Ramos (cell line): ENCODE results near the gene STPG1.

Experiments used
- in situ Hi-C: fragments of 300-500 bp; cut with MboI; formaldehyde crosslinking; loops from one replicate; pipeline ENCODE4 v1.14.3; 2022; ENCODE audit warnings: low sequenced_read_pairs; ENCODE audit not compliant: unreplicated experiment

The STPG1 gene

GRCh38 chr1:24400065-24400464, 13.5 kb downstream of the STPG1 start:
- in situ Hi-C loops, result no loop called here

DNA sequence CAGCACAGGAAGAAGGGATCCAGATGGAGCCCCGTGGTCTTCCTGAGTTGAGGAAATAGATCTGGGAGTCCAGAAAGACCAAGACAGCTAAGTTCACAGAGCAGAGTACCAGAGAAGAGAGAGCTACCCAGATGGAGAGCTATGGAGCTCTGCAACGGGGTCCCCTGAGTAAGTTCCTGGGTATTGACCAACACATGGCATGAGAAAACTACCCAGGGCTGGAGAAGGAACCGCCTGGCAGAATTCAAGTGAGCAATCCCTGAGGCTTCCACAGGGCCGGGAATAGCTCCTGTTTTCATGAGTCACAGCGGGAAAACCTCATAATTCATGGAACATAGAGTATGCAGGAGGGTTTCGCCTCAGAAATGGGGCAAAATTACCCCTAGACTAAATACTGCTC, 19.7 kb downstream of the STPG1 start:
- in situ Hi-C loops, result loop anchor here (5.0 to 25.0 kb wide), 3 partner anchors 192 to 582 kb away; partner anchors contain the start of gene GALE

- in situ Hi-C loops, result loop anchor here (5.0 to 25.0 kb wide), 3 partner anchors 191 to 581 kb away; partner anchors contain the start of gene GALE
Measured at GRCh38 chr1:24392982-24393650, 20.5 kb downstream of the STPG1 start.

DNA sequence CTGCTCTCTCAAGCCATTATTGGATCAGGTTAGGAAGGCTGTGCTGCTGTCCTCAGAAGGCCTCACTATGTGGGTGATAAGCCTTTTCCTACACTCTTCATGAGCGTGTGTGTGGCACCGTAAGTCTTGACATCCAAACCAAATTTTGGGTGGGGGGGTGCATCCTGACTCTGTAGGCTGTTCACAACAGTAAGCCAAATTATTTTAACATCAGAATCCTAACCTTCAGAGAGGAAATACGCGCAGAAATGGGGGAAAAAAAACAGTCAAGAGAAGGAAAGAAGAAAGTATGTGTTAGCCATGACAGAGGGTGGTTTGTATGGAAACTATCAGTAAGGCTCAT, 21.0 kb downstream of the STPG1 start:
- in situ Hi-C loops, result loop anchor here (5.0 to 25.0 kb wide), 3 partner anchors 190 to 580 kb away; partner anchors contain the start of gene GALE

DNA sequence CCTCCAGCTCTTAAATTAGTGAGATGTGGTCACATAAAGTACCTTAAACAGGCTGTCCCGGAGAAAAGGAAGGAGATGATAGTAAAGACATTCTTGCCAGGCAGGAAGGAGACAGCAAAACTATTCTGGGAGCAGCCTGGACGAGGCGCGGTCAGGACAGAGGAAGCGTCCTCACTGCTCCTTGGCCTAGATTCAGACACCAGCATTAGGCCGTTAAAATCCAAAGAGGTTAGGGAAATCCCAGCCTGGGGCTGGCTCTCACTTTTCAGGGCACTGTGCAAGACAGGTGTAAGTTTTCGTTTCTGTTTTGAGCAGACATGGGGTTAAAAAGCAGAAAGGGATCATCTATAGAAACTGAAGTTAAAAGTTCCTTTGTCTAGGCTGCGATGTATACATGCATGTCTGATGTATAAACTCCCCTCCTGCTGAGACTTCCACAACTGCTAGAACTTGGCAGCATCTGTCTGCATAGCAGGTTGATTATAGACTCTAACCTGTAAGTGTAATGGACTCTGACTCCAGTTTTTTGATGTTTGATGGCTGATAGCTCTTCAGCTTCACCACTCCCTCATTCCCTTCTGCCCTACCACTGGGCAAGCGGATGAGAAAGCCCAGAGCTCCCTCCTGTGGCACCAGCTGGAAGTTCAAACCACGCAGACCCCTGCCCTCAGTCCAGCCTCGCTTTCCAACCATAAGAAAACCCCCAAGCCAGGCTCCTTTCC, 21.5 kb downstream of the STPG1 start:
- in situ Hi-C loops, result loop anchor here (5.0 to 25.0 kb wide), 3 partner anchors 190 to 580 kb away; partner anchors contain the start of gene GALE

DNA sequence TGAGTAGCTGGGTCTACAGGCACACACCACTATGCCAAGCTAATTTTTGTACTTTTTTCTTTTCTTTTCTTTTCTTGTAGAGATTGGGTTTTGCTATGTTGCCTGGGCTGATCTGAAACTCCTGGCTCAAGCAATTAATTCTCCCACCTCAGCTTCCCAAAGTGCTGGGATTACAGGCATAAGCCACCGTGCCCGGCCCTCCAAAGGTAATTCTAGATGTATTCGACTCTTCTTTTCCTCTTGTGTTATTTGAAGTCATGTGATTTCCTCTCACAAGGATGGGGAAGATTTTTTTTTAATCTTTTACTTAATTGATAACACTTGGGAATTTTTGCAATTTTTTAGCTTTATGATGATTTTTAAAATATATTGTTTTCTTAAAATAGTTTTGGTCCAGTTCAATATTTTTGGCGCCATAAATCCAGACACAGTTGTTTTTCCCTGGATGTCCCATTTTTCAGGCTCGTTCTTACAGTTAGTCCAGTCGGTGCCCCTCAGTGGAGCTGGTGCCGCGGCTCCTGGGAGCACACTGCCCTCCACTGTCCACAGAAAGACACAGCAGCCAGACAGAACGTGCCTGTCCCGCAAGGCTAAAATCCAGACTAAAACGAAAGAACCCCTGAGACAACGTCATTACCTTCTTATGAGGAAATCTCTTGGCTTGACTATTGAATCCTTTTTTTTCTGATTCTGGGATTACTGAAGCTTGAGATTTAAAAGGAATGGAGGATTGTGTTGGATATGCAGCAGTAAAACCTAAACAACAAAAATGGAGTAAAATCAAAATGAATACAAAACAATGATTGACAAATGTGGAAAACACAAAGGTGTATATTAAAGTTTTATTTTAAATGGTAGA, 22.4 kb downstream of the STPG1 start:
- in situ Hi-C loops, result loop anchor here (5.0 to 25.0 kb wide), 3 partner anchors 189 to 579 kb away; partner anchors contain the start of gene GALE

- in situ Hi-C loops, result loop anchor here (25.0 kb wide), 1 partner anchor 577 kb away; the partner anchor contains the start of gene GALE
Measured at GRCh38 chr1:24389231-24389678, 24.3 kb downstream of the STPG1 start.

- in situ Hi-C loops, result loop anchor here (25.0 kb wide), 1 partner anchor 576 kb away; the partner anchor contains the start of gene GALE
Measured at GRCh38 chr1:24388331-24388885, 25.2 kb downstream of the STPG1 start.

GRCh38 chr1:24387636-24388175, 25.9 kb downstream of the STPG1 start:
- in situ Hi-C loops, result loop anchor here (25.0 kb wide), 1 partner anchor 575 kb away; the partner anchor contains the start of gene GALE

DNA sequence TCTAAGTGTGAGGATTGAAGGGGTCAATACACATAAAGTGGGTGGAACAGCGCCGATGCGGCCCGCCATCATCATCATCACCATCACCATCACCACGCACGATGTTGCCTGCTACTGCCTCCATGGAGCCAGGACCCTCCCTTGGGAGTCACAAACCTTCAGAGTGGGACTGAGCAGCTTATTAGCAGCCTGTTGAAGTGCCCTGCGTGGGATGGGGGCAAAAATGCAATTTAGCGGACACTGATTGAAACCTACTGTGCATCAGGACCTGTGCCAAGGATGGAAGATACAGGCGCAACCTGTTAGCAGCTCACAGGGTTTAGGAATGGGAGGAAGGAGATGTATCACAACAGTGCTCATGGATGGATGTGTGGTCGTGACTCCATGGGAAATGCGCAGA, 26.7 kb downstream of the STPG1 start:
- in situ Hi-C loops, result loop anchor here (25.0 kb wide), 1 partner anchor 575 kb away; the partner anchor contains the start of gene GALE

DNA sequence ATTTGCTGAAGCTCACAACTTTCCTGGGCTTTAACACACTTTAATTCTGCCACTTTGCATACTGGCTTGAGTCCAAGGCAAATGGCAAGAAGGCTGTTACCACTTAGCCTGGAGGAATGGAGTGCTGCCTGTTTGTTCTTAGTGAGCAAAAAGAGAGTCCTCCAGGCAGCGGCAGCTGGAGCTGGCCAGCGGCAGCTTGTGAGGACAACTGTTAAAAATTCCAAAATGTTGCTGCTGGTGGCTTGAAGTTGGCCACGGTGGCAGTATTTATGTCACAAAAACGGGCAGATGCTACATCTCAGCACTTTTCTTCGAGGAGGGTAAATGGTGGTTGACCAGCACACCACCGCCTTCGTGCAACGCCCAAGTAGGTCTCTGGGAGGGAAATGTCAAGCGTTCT, 27.3 kb downstream of the STPG1 start:
- in situ Hi-C loops, result loop anchor here (25.0 kb wide), 1 partner anchor 574 kb away; the partner anchor contains the start of gene GALE

GRCh38 chr1:24385160-24385940, 28.2 kb downstream of the STPG1 start:
- in situ Hi-C loops, result loop anchor here (25.0 kb wide), 1 partner anchor 573 kb away; the partner anchor contains the start of gene GALE

- in situ Hi-C loops, result loop anchor here (25.0 kb wide), 1 partner anchor 572 kb away; the partner anchor contains the start of gene GALE
Measured at GRCh38 chr1:24384251-24385090, 29.1 kb downstream of the STPG1 start.

DNA sequence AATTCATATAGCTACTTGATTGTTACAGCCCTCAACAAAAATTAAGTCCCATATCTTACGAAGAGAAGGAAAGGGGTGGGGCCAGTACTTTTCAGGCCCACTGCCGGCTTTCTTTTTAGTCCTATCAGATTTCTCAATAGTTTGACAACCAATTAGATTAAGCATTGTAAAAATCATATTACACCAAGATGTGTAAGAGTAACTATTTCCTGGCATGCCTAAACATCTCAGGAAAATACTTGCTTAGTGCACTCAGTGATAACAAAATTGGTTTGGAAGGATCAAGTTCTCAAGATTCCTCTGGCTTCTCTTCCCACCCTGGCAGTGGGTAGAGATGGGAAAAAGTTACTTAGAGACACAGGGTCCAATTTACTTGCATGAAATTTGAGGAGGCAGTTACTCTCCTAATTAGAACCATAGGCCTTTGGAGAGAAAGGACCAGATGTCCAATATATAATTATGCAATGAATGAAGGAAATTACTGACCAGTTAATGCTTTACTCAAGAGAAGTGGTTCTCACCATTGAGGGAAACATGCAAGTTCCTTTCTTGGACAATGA, 30.1 kb downstream of the STPG1 start:
- in situ Hi-C loops, result loop anchor here (25.0 kb wide), 1 partner anchor 571 kb away; the partner anchor contains the start of gene GALE

DNA sequence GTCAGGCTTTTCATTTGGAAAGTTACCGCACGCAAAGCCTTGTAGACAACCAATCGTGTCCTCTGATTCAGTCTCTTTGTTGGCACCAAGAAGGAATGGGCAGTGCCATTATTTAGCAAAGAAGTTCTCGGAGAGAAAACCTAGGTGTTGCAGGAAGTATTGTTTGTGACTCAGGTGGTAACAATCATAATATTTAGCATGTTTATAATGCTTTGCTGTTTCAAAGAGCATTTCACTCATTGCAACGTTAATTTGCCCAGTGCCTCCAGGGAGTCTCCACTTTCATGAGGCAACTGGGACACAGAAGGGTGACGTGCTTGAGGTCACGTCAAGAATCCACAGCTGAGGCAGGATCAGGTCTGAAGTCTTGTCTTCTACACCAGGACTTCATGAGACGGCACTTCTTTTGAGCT, 31.4 kb downstream of the STPG1 start:
- in situ Hi-C loops, result loop anchor here (25.0 kb wide), 1 partner anchor 570 kb away; the partner anchor contains the start of gene GALE

DNA sequence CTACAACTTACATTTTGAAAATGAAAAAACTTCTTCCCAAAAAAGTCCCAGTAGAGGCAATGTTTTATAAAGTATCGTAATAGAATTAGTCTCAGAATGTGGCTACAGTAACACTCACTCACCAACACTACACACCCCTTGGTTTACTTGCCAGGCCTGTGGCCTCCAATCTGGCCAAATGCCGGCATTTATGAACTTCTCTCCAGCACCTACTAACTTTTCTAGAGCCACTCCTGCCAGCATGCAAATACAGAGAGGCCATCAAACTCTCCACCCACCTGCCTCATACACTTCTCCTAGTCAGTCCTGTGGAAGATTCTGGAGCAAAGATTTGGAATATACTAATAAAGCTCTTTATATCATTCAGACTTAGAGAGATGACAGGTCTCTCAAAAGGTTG, 32.3 kb downstream of the STPG1 start:
- in situ Hi-C loops, result loop anchor here (25.0 kb wide), 1 partner anchor 569 kb away; the partner anchor contains the start of gene GALE

- in situ Hi-C loops, result loop anchor here (25.0 kb wide), 1 partner anchor 568 kb away; the partner anchor contains the start of gene GALE
Measured at GRCh38 chr1:24380508-24380907, 33.1 kb downstream of the STPG1 start.
